GM12878 (cell line): ENCODE data around the gene TMEM53. TPM values are rescaled to one million over a fixed set of nuclear protein-coding genes. Genes with fewer than 3 reads are reported as not detected.

Experiments
- ATF7 ChIP-seq: fragments of 450-650 bp; IDR thresholded peaks from 2 replicates; pipeline ENCODE4 v1.6.1; 2016; ENCODE audit warnings: low read depth, mild to moderate bottlenecking
- BACH1 ChIP-seq: fragments of 450-650 bp; IDR thresholded peaks from 2 replicates; pipeline ENCODE4 v1.6.1; 2017; ENCODE audit warnings: mild to moderate bottlenecking, borderline replicate concordance
- CUX1 ChIP-seq: IDR thresholded peaks from 2 replicates; pipeline ENCODE4 v1.6.1; 2012; ENCODE audit warnings: improper control_type of control experiment, low read depth, low read length; ENCODE audit not compliant: insufficient replicate concordance
- FOXM1 ChIP-seq: IDR thresholded peaks from 2 replicates; pipeline ENCODE4 v1.6.1; 2012; ENCODE audit warnings: low read depth, mild to moderate bottlenecking, inconsistent platforms, low read length, moderate library complexity
- HDAC2 ChIP-seq: fragments of 200-600 bp; sonication (generic); IDR thresholded peaks from 2 replicates; pipeline ENCODE4 v1.6.1; 2017
- HDGF ChIP-seq: fragments of 450-650 bp; IDR thresholded peaks from 2 replicates; pipeline ENCODE4 v1.6.1; 2016; ENCODE audit warnings: antibody characterized with exemption
- KLF5 ChIP-seq: fragments of 450-650 bp; IDR thresholded peaks from 2 replicates; pipeline ENCODE4 v1.6.1; 2014; ENCODE audit warnings: mild to moderate bottlenecking; ENCODE audit not compliant: partially characterized antibody
- PBX3 ChIP-seq: IDR thresholded peaks from 2 replicates; pipeline ENCODE4 v1.6.1; 2011; ENCODE audit warnings: mild to moderate bottlenecking, low read depth, low read length, moderate library complexity; ENCODE audit not compliant: insufficient replicate concordance
- PML ChIP-seq: IDR thresholded peaks from 2 replicates; pipeline ENCODE4 v1.6.1; 2012; ENCODE audit warnings: low read length, inconsistent platforms
- SP1 ChIP-seq: IDR thresholded peaks from one replicate; pipeline ENCODE4 v1.6.1; 2011; ENCODE audit warnings: low read depth, low read length
- TCF12 ChIP-seq: IDR thresholded peaks from 2 replicates; pipeline ENCODE4 v1.6.1; 2011; ENCODE audit warnings: low read depth, mild to moderate bottlenecking, low read length
- USF2 ChIP-seq: IDR thresholded peaks from 2 replicates; pipeline ENCODE4 v1.6.1; 2011; ENCODE audit warnings: low read depth, low read length, improper control_type of control experiment, borderline replicate concordance
- YBX1 ChIP-seq: fragments of 450-650 bp; IDR thresholded peaks from 2 replicates; pipeline ENCODE4 v1.6.1; 2016; ENCODE audit warnings: antibody characterized with exemption
- ZBED1 ChIP-seq: IDR thresholded peaks from 2 replicates; pipeline ENCODE4 v1.6.1; 2016; ENCODE audit warnings: borderline replicate concordance
- ZNF592 ChIP-seq: fragments of 450-650 bp; IDR thresholded peaks from 2 replicates; pipeline ENCODE4 v1.6.1; 2017; ENCODE audit warnings: mild to moderate bottlenecking, moderate library complexity
- polyA plus RNA-seq, 11 experiments: library from polyadenylated mRNA; depleted of rRNA in 4 of 11; unstranded in 6 of 11; stranded (reverse) in 5 of 11; fragments of >200 nt; fragmentation: Nextera tagmentation in 4 of 11; fragmentation: Illumina TruSeq in 1 of 11; extraction: Ambion mirVana in 4 of 11; extraction: Trizol in 1 of 11; gene quantifications; 1 replicate in 1 of 11; 2 replicates in 10 of 11; pipeline versions ENCODE4 v1.2.1 to v1.2.3, GENCODE V29; 2011 to 2016; ENCODE audit warnings: inconsistent platforms in 2 of 11, missing spikeins in 2 of 11, low read depth in 1 of 11
- total RNA-seq, 4 experiments: library from RNA; depleted of rRNA in 3 of 4; stranded (reverse); fragments of >200 nt in 3 of 4; fragmentation: Illumina TruSeq in 1 of 4; extraction: Trizol in 1 of 4; gene quantifications; 2 replicates each; pipeline versions ENCODE4 v1.2.1 to v1.2.3, GENCODE V29; 2013 to 2021
- TF ChIP-seq, protein P1 (sequence below): fragments of 450-650 bp; IDR thresholded peaks from 2 replicates; pipeline ENCODE4 v1.6.1; 2017; ENCODE audit warnings: low read depth, mild to moderate bottlenecking, moderate library complexity

The TMEM53 gene
- total and polyA plus RNA-seq, 10 of the 15 experiments (the other 5 are each of a cell fraction or from before 2014, with no cell fraction given): 3.1 to 23.9 (median 11.1) TPM

DNA sequence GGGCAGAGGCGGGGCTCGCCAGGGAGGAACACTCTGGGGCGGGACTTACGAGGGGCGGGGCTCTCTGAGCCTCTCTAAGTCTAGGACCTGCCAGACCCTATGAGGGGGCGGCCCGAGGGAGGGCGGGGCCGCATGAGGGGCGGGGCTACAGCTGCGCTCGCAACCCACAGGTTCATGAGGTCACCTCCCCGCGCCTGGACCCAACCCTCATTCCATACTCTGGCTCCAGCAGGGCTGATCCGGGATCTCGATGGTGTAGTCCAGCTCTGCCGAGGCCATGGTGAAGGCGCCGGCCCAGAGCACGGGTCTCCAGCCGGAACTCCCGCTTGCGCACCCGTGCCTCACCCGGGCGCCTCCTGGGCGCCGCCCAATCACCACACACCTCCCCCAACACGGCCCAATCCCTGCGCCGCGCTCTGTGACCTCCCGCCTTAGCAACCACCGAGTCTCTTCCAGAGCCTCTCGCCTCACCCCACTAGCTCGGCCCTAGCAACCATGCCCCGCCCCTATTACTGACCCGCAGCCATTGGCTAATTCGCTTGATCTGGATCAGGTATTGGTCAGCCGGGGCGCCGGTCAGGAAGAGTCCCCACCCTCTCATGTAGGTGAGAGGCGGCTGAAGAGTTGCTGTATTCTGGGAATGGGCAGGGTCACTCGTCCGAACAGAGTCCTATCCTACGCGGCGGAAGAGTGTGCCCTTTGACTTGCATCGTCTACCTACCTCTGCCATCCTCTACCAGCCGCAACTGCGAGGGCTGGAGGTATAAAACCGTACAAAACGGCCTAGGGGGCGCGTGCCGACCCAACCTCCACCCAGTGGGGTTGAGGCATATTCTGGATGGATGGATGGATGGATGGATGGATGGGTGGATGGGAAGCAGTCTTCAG, at the start of gene TMEM53, which contains the start of gene ARMH1 (continued):
- TF ChIP-seq USF2: no peak
- TF ChIP-seq ATF7: peak; percentile 54; the same call in 1 of the 2 replicates
- TF ChIP-seq, protein P1, sequence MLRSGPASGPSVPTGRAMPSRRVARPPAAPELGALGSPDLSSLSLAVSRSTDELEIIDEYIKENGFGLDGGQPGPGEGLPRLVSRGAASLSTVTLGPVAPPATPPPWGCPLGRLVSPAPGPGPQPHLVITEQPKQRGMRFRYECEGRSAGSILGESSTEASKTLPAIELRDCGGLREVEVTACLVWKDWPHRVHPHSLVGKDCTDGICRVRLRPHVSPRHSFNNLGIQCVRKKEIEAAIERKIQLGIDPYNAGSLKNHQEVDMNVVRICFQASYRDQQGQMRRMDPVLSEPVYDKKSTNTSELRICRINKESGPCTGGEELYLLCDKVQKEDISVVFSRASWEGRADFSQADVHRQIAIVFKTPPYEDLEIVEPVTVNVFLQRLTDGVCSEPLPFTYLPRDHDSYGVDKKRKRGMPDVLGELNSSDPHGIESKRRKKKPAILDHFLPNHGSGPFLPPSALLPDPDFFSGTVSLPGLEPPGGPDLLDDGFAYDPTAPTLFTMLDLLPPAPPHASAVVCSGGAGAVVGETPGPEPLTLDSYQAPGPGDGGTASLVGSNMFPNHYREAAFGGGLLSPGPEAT: no peak
- TF ChIP-seq BACH1: no peak
- TF ChIP-seq SP1: peak; percentile 99
- no peak for TF ChIP-seq FOXM1
- TF ChIP-seq KLF5: peak; percentile 88
- 0 out of 2 replicates have a peak, but pooled peaks have one; percentile 38 for TF ChIP-seq PML
- no peak for TF ChIP-seq CUX1
- TF ChIP-seq HDAC2: no peak
- peak; percentile 99 for TF ChIP-seq PBX3
- no peak for TF ChIP-seq YBX1
- no peak for TF ChIP-seq ZNF592
- peak; percentile 88; the same call in 1 of the 2 replicates for TF ChIP-seq HDGF
- TF ChIP-seq ZBED1: no peak
- TF ChIP-seq TCF12: no peak
